Glutamatergic neuron (in vitro differentiated cells): ENCODE data around the gene SURF2. TPM values are rescaled to one million over a fixed set of nuclear protein-coding genes. Genes with fewer than 3 reads are reported as not detected.

Experiments
- DNase-seq: peaks from one replicate; pipeline ENCODE4 v3.0.0; 2022
- H3K27ac Mint-ChIP-seq: one replicate; pipeline ENCODE4 v1.8.0; 2020; ENCODE audit warnings: mild to moderate bottlenecking, mixed read lengths, inconsistent platforms; ENCODE audit not compliant: unreplicated experiment
- H3K27me3 Mint-ChIP-seq: one replicate; pipeline ENCODE4 v1.8.0; 2020; ENCODE audit warnings: mild to moderate bottlenecking, moderate library complexity, mixed read lengths, inconsistent platforms; ENCODE audit not compliant: unreplicated experiment
- H3K36me3 Mint-ChIP-seq: one replicate; pipeline ENCODE4 v1.8.0; 2020; ENCODE audit warnings: mild to moderate bottlenecking, mixed read lengths, inconsistent platforms; ENCODE audit not compliant: unreplicated experiment
- H3K4me1 Mint-ChIP-seq: one replicate; pipeline ENCODE4 v1.8.0; 2020; ENCODE audit warnings: mild to moderate bottlenecking, low read depth, mixed read lengths, inconsistent platforms; ENCODE audit not compliant: unreplicated experiment
- H3K4me3 Mint-ChIP-seq: one replicate; pipeline ENCODE4 v1.8.0; 2020; ENCODE audit warnings: mild to moderate bottlenecking, mixed read lengths, inconsistent platforms; ENCODE audit not compliant: unreplicated experiment
- H3K9me3 Mint-ChIP-seq: one replicate; pipeline ENCODE4 v1.8.0; 2020; ENCODE audit warnings: mild to moderate bottlenecking, moderate library complexity, mixed read lengths, inconsistent platforms; ENCODE audit not compliant: unreplicated experiment
- CTCF ChIP-seq: fragments of 200-600 bp; sonication (generic); IDR thresholded peaks from one replicate; pipeline ENCODE4 v1.5.0; 2021; ENCODE audit not compliant: partially characterized antibody, unreplicated experiment
- total RNA-seq: library from RNA; stranded (reverse); fragmentation: NEBNext Ultra II Directional; extraction: Animal tissue kit (Norgen Biotek cat#: 25700); gene quantifications from one replicate; pipeline ENCODE4 v1.2.1, GENCODE V29; 2021; ENCODE audit not compliant: unreplicated experiment

Gene SURF2
- total RNA-seq, 1 donor from 2014 or later: 24.0 TPM

- H3K27ac Mint-ChIP-seq: no peak overlapping the region
- H3K4me1 Mint-ChIP-seq: no peaks in the 10 kb centered on the region
- peaks cover 2% of the 10 kb centered on the region for H3K9me3 Mint-ChIP-seq
- TF ChIP-seq CTCF: no peak
- H3K4me3 Mint-ChIP-seq: no peak overlapping the region
- H3K36me3 Mint-ChIP-seq: no peaks in the 10 kb centered on the region
- peak; percentile 53 for DNase-seq
- H3K27me3 Mint-ChIP-seq: peaks cover 2% of the 10 kb centered on the region
These were observed 40.6 kb downstream of the SURF2 start for GRCh38 chr9:133396952-133397351.

- Mint-ChIP-seq H3K9me3 (peaks cover 2% of the 10 kb centered on the region), H3K4me1 (no peaks in the 10 kb centered on the region), H3K27me3 (peaks cover 2% of the 10 kb centered on the region), H3K4me3 (no peak overlapping the region), H3K27ac (no peak overlapping the region), H3K36me3 (no peaks in the 10 kb centered on the region)
- DNase-seq: no peak
- TF ChIP-seq CTCF: no peak
These were observed 41.0 kb downstream of the SURF2 start for GRCh38 chr9:133397370-133397769.

- no peak for TF ChIP-seq CTCF
- no peaks in the 10 kb centered on the region for H3K36me3 Mint-ChIP-seq
- peaks cover 2% of the 10 kb centered on the region for H3K27me3 Mint-ChIP-seq
- H3K27ac Mint-ChIP-seq: no peak overlapping the region
- DNase-seq: no peak
- H3K4me3 Mint-ChIP-seq: no peak overlapping the region
- no peaks in the 10 kb centered on the region for H3K4me1 Mint-ChIP-seq
- peaks cover 2% of the 10 kb centered on the region for H3K9me3 Mint-ChIP-seq
These were observed 41.5 kb downstream of the SURF2 start for GRCh38 chr9:133397895-133398294.

DNA sequence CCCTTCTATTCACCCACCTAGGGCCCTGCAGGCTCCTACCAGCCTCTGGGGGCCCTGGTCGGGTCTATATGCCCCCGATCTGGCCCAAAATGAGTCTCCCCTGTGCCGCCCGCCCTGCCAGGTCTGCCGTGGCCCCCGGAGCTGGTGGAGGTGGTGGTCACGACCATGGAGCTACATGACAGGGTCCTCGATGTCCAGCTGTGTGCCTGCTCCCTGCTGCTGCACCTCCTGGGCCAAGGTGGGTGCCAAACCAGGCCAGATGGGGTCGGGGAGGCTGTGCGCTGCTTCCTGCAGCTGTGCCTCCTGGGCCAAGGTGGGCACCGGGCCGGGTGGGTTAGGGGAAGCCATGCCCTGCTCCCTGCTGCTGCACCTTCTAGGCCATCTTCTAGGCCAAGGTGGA, 43.9 kb downstream of the SURF2 start:
- H3K4me3 Mint-ChIP-seq: no peak overlapping the region
- DNase-seq: no peak
- peaks cover 3% of the 10 kb centered on the region for H3K9me3 Mint-ChIP-seq
- no peaks in the 10 kb centered on the region for H3K4me1 Mint-ChIP-seq
- no peak for TF ChIP-seq CTCF
- H3K27me3 Mint-ChIP-seq: peaks cover 2% of the 10 kb centered on the region
- no peaks in the 10 kb centered on the region for H3K36me3 Mint-ChIP-seq
- no peak overlapping the region for H3K27ac Mint-ChIP-seq

- DNase-seq: no peak
- TF ChIP-seq CTCF: no peak
- Mint-ChIP-seq H3K4me1 (no peaks in the 10 kb centered on the region), H3K27ac (no peak overlapping the region), H3K27me3 (peaks cover 2% of the 10 kb centered on the region), H3K4me3 (no peak overlapping the region), H3K9me3 (peaks cover 3% of the 10 kb centered on the region), H3K36me3 (no peaks in the 10 kb centered on the region)
These were observed 45.2 kb downstream of the SURF2 start for GRCh38 chr9:133401588-133401987.
